Stimulated activated CD4-positive, alpha-beta T cell treated with anti-CD3 and anti-CD28 coated beads, Interleukin-12 subunit alpha, Interleukin-12 subunit beta, amount 100 ng/mL, for 4 hours (primary cell): ENCODE results near the gene TRAK1.
A peak's percentile ranks its signal among the peaks of the same experiment; 100 is the strongest.

Experiments
- DNase-seq: peaks from one replicate; pipeline ENCODE4 v3.0.0-alpha.2; 2020

The TRAK1 gene

DNA sequence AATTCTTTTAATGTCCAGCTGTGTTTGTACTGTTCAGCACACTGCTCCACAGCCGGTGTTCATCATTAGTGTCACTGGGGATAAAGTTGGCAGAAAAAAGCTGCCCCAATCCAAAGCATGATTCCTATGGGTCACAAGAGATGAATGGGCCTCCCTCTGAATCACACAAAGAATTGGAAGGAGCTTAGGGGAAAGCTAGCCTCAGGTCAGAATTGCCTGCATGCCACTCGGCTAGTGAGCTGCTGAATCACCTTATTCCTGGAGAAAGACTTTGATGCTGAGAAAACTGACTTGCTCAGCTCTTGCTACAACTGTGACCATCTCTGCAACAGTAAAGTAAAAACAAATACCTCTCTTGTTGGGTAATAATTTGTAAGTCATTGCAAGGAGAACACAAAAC, 171.4 kb downstream of the TRAK1 start:
- DNase-seq, result no peak

DNA sequence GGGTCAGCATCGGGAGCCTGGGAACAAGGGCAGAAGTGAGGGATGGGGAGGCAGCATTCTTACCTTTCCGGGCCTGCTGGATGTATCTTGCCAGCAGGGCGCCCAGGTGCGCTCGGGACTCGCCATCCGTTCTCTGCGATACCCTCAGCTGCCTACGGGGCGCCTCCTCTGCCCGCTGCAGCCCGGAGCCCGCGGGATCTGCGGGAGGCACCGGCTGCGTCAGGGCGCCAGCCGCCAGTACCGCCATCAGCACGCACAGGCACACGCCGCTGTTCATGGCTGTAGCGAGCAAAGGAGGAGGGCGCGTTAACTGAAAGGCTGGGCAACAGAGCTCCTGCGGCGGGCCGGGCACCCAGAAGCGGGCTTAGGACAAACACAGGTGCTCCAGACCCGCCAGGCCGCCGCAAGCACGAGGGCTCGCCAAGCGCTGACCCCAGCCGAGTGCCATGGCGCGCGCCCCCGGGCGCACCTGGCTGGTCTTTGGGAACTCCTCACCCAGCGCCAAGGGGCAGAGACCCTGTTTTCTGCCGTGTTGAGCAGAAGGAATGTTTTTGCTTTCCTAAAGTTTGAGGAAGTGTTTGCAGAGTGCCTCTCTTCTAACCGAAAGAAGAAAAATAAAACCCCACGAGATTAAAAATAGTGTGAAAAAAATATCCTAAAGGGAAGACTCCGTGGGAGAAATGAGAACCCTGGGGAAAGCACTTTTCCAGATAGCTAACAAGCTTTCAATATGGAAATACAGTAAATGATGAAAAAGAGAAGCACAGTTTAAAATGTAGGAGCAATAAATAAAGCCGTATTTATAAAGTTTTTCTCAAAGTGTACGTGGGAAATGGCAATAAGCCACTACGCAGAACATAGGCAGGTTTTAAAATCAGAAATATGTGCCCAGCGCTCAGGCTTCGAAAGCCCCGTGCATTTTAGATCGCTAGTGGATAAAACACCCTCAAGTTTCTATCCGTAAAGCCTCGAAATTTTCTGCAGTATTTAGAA, 172.5 kb downstream of the TRAK1 start:
- no peak for DNase-seq

DNA sequence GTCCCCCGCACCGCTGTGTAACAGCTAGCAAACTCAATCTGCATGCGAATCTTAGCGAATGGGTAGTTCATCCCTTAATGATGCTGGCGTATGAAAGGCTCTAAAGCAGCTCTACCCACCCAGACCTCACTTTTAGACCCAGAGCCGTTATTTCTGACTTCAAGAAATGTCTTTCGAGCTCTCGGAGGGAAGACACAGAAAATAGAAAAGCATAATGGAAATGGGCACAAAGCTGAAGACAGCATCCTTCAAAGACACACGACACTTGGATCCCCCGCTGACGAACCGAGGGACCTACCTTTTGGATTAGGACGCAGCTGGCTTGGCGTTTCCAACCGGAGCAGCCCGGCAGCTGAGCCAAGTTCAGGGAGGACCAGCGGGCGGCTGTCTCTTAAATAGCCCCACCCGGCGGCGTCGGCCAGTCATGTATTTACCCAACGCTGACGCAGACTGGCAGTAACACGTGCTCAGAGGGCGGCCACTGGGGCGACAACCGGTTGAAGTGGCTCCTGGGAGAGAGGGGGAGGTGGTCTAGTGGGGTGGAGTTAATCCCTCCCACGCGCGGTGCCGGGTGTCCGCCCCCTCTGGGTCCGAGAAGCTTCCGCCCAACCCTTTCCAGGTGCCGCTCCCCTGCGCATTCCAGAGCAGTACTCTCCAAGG, 173.4 kb downstream of the TRAK1 start:
- peak; percentile 3 for DNase-seq

DNA sequence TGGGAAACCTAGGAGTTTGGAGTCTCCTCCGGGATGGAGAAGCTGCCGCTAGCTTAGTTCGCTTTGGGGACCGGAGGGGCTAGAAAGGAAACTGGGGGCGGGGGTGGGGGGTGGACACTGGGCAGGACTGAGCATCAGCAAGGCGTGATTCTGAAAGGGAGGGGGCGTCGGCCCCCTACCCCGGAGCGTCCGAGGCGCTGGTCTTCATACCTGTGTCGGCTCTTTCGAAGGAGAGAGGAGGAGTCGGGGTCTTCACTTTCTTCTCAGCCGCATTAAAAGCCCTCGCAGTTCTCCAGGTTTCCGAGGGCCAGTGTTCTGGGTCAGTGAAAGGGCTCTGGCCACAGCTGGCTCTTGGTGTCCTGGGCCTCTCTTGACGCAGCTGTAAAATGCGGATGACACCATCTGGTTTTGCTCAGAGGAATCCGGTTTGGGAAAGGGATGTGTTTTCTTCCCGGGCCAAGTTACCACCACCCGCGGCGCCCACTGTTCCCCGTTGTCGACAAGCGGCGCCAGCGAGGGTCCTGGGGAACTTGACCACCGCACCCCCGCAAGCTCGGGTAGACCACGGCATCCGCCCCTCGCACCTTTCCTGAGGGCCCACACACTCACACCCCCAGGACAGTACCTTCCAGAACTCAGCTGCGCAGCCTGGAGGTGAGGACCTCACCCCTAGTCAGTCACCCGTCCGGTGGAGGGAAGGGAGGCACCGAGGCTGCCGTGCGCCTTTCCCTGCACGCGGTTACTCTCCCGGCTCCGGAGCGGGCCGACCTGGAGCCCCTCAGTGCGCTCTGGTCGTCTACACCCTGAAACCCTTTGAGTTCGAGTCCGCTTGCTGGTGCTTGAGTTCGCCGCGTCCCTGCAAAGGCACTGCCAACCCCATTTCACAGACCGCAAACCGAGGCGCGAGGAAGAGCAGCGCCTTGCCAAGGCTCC, 174.2 kb downstream of the TRAK1 start:
- no peak for DNase-seq

DNA sequence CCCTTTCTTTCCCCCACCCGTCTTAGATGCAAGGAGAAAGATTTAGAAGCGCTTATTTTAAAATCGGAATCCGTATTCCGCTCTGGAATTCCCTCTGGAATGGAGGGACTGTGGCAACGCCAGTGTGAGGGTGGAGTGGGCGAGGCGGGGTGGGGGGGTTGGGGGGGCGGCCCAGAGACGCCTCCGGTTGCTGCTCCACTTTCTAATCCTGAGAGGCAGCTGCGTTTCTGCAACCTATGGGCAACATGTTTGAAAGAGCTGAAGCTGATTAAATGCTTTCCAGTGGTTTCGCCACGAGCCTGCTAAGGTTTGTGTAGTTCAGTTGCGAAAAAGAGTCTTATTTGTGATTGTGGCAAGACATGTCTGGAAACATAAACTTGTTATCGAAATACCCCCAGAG, 174.9 kb downstream of the TRAK1 start, which contains the start of gene CCK:
Gene CCK, minus strand, starts transcription at position 101 of the 400 bp plus-strand sequence. CDS start 2,555 bp downstream, outside the sequence.
- DNase-seq, result no peak

DNA sequence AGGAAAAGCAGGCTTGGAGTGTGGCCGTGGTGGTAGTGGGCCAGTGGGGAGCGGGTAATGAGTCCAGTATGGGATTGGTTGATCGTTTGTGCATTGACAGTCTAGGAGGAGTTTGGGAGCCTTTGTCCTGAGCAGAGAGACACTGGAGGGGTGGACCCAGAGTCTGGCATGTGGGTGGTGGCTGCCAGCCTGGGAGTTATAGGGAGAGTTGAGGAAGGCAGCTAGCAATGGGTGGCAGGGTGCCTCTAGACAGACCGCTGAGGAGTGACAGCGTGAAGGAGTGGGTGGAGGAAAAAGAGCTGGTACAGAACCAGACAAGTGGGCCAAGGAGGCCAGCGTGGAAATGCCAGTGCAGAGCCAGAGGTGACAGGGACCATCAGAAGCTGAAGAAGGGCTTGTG, 176.7 kb downstream of the TRAK1 start:
- no peak for DNase-seq

DNA sequence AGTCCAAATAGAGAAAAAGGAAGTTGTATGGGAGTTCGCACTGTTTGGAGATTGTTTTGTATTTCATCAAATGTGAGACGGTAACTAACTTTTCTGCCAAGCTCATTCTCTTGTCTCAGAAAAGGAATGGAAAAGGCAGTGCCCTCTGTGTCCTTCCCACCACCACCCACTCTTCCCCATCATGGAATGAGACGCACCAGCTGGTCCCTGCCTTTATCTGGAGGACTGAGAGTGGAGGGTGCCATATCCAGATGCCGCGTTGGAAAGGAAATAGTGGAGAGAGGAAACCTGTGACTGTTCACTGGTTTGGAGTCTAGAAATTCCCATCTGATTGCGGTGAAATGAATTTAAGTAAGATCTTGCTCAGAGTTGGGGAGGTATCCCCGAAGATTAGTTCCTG, 178.5 kb downstream of the TRAK1 start:
- DNase-seq, result no peak

DNA sequence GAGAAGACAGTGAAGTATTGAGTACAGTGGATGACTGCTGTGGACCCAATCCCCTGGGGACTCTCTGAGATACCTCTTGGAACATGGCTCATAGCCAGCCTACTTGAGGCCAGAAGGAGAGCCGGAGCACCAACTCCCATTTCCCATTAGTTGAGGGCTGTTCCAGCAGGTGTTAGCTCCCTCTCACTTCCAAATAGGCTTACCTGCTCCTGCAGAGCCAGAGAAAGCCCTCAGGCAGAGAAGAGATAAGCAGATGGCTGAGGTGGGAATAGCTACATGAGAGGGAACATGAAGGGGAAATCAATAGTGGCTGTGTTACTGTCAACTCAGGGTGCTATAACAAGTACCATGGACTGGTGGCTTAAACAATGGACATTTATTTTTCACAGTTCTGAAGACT, 179.4 kb downstream of the TRAK1 start:
- no peak for DNase-seq

DNA sequence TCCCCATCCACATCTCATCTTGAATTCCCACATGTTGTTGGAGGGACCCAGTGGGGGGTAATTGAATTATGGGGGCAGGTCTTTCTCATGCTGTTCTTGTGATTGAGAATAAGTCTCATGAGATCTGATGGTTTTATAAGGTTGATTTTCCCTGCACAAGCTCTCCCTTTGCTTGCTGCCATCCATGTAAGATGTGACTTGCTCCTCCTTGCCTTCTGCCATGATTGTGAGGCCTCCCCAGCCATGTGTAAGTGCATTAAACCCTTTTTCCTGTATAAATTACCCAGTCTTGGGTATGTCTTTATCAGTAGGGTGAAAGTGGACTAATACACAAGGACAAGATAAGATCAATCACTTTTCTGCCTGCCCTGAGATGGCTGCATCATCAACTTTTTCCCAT, 180.6 kb downstream of the TRAK1 start:
- DNase-seq, result no peak

DNA sequence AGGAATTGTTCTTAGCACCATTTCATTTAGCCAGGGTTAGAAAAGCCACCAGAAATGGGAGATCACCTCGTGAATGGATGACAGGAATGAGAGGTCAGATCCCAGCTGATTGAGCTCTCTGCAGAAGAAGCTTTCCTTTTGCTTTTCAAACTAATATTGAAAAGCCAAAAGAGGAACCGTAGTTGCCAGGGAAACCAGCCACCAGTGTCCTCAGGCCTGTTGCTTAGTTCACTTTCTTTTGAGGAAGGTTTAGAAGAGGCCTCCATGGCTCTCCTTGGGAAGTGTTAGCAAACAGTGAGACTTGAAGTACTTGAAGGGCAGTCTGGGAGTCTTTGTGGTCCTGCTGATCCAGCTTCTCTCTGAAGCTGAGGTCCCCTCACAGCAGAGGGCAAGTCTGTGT, 182.2 kb downstream of the TRAK1 start:
- no peak for DNase-seq

DNA sequence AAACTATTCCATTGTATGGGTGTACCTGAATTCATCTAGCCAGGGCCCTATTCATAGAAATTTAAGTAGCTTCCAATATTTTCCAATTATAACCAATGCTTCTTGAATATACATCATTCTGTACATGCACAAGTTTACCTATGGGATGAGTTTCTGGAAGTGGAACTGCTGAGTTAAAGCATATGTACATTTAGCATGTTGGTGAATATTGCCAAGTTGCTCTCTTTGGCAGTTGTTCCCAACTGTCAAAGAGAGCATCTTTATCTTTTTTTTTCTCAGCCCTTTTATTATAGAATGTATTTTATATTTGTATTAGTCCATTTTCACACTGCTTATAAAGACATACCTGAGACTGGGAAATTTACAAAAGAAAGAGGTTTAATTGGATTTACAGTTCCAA, 183.1 kb downstream of the TRAK1 start:
- DNase-seq, result no peak

DNA sequence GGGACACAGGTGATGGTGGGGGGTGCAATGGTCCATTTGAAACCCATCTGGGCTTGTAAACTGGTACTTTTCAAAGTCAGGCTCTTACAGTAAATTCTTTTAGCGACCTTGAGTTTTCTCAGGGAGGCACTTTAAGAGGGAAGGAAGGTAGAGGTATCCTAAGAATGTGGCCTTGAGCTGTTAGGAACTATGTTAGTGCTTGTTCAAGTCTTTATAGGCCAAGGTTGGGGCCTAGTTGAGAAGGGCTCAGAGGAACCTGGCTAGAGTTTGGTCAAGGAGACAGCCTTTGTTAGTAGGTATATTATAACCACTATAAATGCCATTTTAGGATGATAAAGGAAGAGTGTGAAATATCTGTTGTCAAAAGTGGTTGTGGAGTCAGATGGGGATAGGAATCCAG, 184.1 kb downstream of the TRAK1 start:
- no peak for DNase-seq
